Activated naive CD8-positive, alpha-beta T cell treated with anti-CD3 and anti-CD28 coated beads, Interleukin-2, amount 10 ng/mL, durations not matched to agents 7 days and 5 days (primary cell): ENCODE data around the gene TP53AIP1. TPM values are rescaled to one million over a fixed set of nuclear protein-coding genes. Genes with fewer than 3 reads are reported as not detected.

Experiments
- ATAC-seq: fragments of 150-1000 bp; cut with Tn5 transposase; one replicate; pipeline ENCODE4 v1.10.0; 2021; ENCODE audit warnings: low read depth, moderate library complexity
- POLR2A ChIA-PET: fragments of 350-600 bp; sonication (Branson Sonifier 250); formaldehyde crosslinking; loops from one replicate; lab custom pipeline; 2021; ENCODE audit warnings: antibody characterized with exemption; lab: Charles Lee
- DNase-seq: peaks from one replicate; pipeline ENCODE4 v3.0.0; 2021
- H3K27ac Mint-ChIP-seq: one replicate; pipeline ENCODE4 v1.8.0; 2022; ENCODE audit warnings: mild to moderate bottlenecking, mixed read lengths
- H3K27me3 Mint-ChIP-seq: one replicate; pipeline ENCODE4 v1.8.0; 2022; ENCODE audit warnings: mild to moderate bottlenecking, moderate library complexity, mixed read lengths
- H3K36me3 Mint-ChIP-seq: one replicate; pipeline ENCODE4 v1.8.0; 2021; ENCODE audit warnings: mild to moderate bottlenecking, mixed read lengths
- H3K4me1 Mint-ChIP-seq: one replicate; pipeline ENCODE4 v1.8.0; 2021; ENCODE audit warnings: mixed read lengths
- H3K4me3 Mint-ChIP-seq: one replicate; pipeline ENCODE4 v1.8.0; 2022; ENCODE audit warnings: mild to moderate bottlenecking, moderate library complexity, mixed read lengths
- H3K9me3 Mint-ChIP-seq: one replicate; pipeline ENCODE4 v1.8.0; 2021; ENCODE audit warnings: mixed read lengths
- total RNA-seq, 2 experiments: library from RNA; stranded (reverse); gene quantifications; one replicate each; pipeline ENCODE4 v1.2.3, GENCODE V29; 2021

TP53AIP1 gene
- total RNA-seq, 2 experiments from 2014 or later: not detected

GRCh38 chr11:128957202-128957482, 14.5 kb upstream of the TP53AIP1 start:
- DNase-seq (no peak), ATAC-seq (no peak)
- Mint-ChIP-seq H3K36me3 (no peaks in the 10 kb centered on the region), H3K27ac (no peak overlapping the region), H3K27me3 (peaks cover 28% of the 10 kb centered on the region), H3K9me3 (no peaks in the 10 kb centered on the region), H3K4me1 (no peaks in the 10 kb centered on the region), H3K4me3 (no peak overlapping the region)
- POLR2A ChIA-PET: no interaction called here

GRCh38 chr11:128956401-128957201, 13.9 kb upstream of the TP53AIP1 start:
- Mint-ChIP-seq H3K4me3 (no peak overlapping the region), H3K36me3 (no peaks in the 10 kb centered on the region), H3K4me1 (no peaks in the 10 kb centered on the region), H3K9me3 (no peaks in the 10 kb centered on the region), H3K27ac (no peak overlapping the region), H3K27me3 (peaks cover 31% of the 10 kb centered on the region)
- ATAC-seq (no peak), DNase-seq (no peak)
- POLR2A ChIA-PET: interaction anchor here (1.0 kb wide), 1 partner anchor 71 kb away, joined by 3 read pairs; no protein-coding TSS in a partner anchor

- POLR2A ChIA-PET: no interaction called here
- ATAC-seq: no peak
- Mint-ChIP-seq H3K4me3 (no peak overlapping the region), H3K9me3 (no peaks in the 10 kb centered on the region), H3K27ac (no peak overlapping the region), H3K36me3 (no peaks in the 10 kb centered on the region), H3K27me3 (peaks cover 33% of the 10 kb centered on the region), H3K4me1 (no peaks in the 10 kb centered on the region)
- DNase-seq: no peak
These were observed 13.0 kb upstream of the TP53AIP1 start for GRCh38 chr11:128955636-128956035.

- Mint-ChIP-seq H3K27ac (no peak overlapping the region), H3K36me3 (no peaks in the 10 kb centered on the region), H3K4me3 (no peak overlapping the region), H3K9me3 (no peaks in the 10 kb centered on the region), H3K27me3 (peaks cover 39% of the 10 kb centered on the region), H3K4me1 (no peaks in the 10 kb centered on the region)
- ATAC-seq (no peak), DNase-seq (no peak)
- POLR2A ChIA-PET: no interaction called here
These were observed 10.5 kb upstream of the TP53AIP1 start for GRCh38 chr11:128953151-128953550.

- DNase-seq: no peak
- ATAC-seq: no peak
- Mint-ChIP-seq H3K36me3 (no peaks in the 10 kb centered on the region), H3K27ac (no peak overlapping the region), H3K27me3 (peaks cover 34% of the 10 kb centered on the region), H3K4me3 (no peak overlapping the region), H3K4me1 (no peaks in the 10 kb centered on the region), H3K9me3 (no peaks in the 10 kb centered on the region)
- POLR2A ChIA-PET: no interaction called here
These were observed 7.3 kb upstream of the TP53AIP1 start for GRCh38 chr11:128949791-128950454.

GRCh38 chr11:128948583-128948982, 5.9 kb upstream of the TP53AIP1 start:
- POLR2A ChIA-PET: no interaction called here

GRCh38 chr11:128947773-128948172, 5.1 kb upstream of the TP53AIP1 start:
- H3K4me3 Mint-ChIP-seq: no peak overlapping the region
- POLR2A ChIA-PET: no interaction called here
- no peak overlapping the region for H3K27ac Mint-ChIP-seq
- ATAC-seq (no peak), DNase-seq (no peak)
- H3K27me3 Mint-ChIP-seq: peaks cover 32% of the 10 kb centered on the region
- no peaks in the 10 kb centered on the region for H3K9me3 Mint-ChIP-seq
- no peaks in the 10 kb centered on the region for H3K36me3 Mint-ChIP-seq
- no peaks in the 10 kb centered on the region for H3K4me1 Mint-ChIP-seq

More at GRCh38 chr11:128948583-128948982, 5.9 kb upstream of the TP53AIP1 start:
- H3K27ac Mint-ChIP-seq: no peak overlapping the region
- no peaks in the 10 kb centered on the region for H3K4me1 Mint-ChIP-seq
- no peaks in the 10 kb centered on the region for H3K36me3 Mint-ChIP-seq
- peaks cover 34% of the 10 kb centered on the region for H3K27me3 Mint-ChIP-seq
- ATAC-seq (no peak), DNase-seq (no peak)
- H3K9me3 Mint-ChIP-seq: no peaks in the 10 kb centered on the region
- no peak overlapping the region for H3K4me3 Mint-ChIP-seq

- ATAC-seq (no peak), DNase-seq (no peak)
- H3K4me3 Mint-ChIP-seq: no peak overlapping the region
- H3K36me3 Mint-ChIP-seq: no peaks in the 10 kb centered on the region
- POLR2A ChIA-PET: no interaction called here
- H3K4me1 Mint-ChIP-seq: no peaks in the 10 kb centered on the region
- H3K27ac Mint-ChIP-seq: no peak overlapping the region
- no peaks in the 10 kb centered on the region for H3K9me3 Mint-ChIP-seq
- H3K27me3 Mint-ChIP-seq: peaks cover 30% of the 10 kb centered on the region
These were observed 4.0 kb upstream of the TP53AIP1 start for GRCh38 chr11:128946648-128947047.

- ATAC-seq: no peak
- no peaks in the 10 kb centered on the region for H3K9me3 Mint-ChIP-seq
- H3K27me3 Mint-ChIP-seq: peaks cover 16% of the 10 kb centered on the region
- POLR2A ChIA-PET: no interaction called here
- no peak for DNase-seq
- no peak overlapping the region for H3K4me3 Mint-ChIP-seq
- H3K27ac Mint-ChIP-seq: no peak overlapping the region
- H3K36me3 Mint-ChIP-seq: no peaks in the 10 kb centered on the region
- H3K4me1 Mint-ChIP-seq: no peaks in the 10 kb centered on the region
These were observed 831 bp upstream of the TP53AIP1 start for GRCh38 chr11:128943428-128943976.

- peaks cover 12% of the 10 kb centered on the region for H3K27me3 Mint-ChIP-seq
- no peaks in the 10 kb centered on the region for H3K36me3 Mint-ChIP-seq
- H3K9me3 Mint-ChIP-seq: no peaks in the 10 kb centered on the region
- POLR2A ChIA-PET: no interaction called here
- no peaks in the 10 kb centered on the region for H3K4me1 Mint-ChIP-seq
- DNase-seq (no peak), ATAC-seq (no peak)
- H3K4me3 Mint-ChIP-seq: no peak overlapping the region
- no peak overlapping the region for H3K27ac Mint-ChIP-seq
These were observed 429 bp downstream of the TP53AIP1 start for GRCh38 chr11:128942272-128942612.

- Mint-ChIP-seq H3K27me3 (peaks cover 12% of the 10 kb centered on the region), H3K27ac (no peak overlapping the region), H3K4me3 (no peak overlapping the region), H3K9me3 (no peaks in the 10 kb centered on the region), H3K36me3 (no peaks in the 10 kb centered on the region), H3K4me1 (no peaks in the 10 kb centered on the region)
- DNase-seq (no peak), ATAC-seq (no peak)
- POLR2A ChIA-PET: no interaction called here
These were observed 949 bp downstream of the TP53AIP1 start for GRCh38 chr11:128941573-128942271.

- H3K9me3 Mint-ChIP-seq: no peaks in the 10 kb centered on the region
- DNase-seq (no peak), ATAC-seq (no peak)
- POLR2A ChIA-PET: no interaction called here
- no peaks in the 10 kb centered on the region for H3K36me3 Mint-ChIP-seq
- H3K4me3 Mint-ChIP-seq: no peak overlapping the region
- H3K27ac Mint-ChIP-seq: no peak overlapping the region
- no peaks in the 10 kb centered on the region for H3K4me1 Mint-ChIP-seq
- H3K27me3 Mint-ChIP-seq: peaks cover 12% of the 10 kb centered on the region
These were observed 1.6 kb downstream of the TP53AIP1 start for GRCh38 chr11:128941110-128941509.

GRCh38 chr11:128940603-128941002, 2.1 kb downstream of the TP53AIP1 start:
- no peaks in the 10 kb centered on the region for H3K9me3 Mint-ChIP-seq
- no peaks in the 10 kb centered on the region for H3K4me1 Mint-ChIP-seq
- no peak for ATAC-seq
- no peak overlapping the region for H3K4me3 Mint-ChIP-seq
- DNase-seq: no peak
- H3K36me3 Mint-ChIP-seq: no peaks in the 10 kb centered on the region
- H3K27ac Mint-ChIP-seq: no peak overlapping the region
- peaks cover 12% of the 10 kb centered on the region for H3K27me3 Mint-ChIP-seq
- POLR2A ChIA-PET: no interaction called here
